ENCODE data around the gene ALDH16A1. TPM values are rescaled to one million over a fixed set of nuclear protein-coding genes. Genes with fewer than 3 reads are reported as not detected.
A peak's percentile ranks its signal among the peaks of the same experiment; 100 is the strongest.

ALDH16A1 gene
- total RNA-seq, 1 donor from 2014 or later = 61.4 TPM

DNA sequence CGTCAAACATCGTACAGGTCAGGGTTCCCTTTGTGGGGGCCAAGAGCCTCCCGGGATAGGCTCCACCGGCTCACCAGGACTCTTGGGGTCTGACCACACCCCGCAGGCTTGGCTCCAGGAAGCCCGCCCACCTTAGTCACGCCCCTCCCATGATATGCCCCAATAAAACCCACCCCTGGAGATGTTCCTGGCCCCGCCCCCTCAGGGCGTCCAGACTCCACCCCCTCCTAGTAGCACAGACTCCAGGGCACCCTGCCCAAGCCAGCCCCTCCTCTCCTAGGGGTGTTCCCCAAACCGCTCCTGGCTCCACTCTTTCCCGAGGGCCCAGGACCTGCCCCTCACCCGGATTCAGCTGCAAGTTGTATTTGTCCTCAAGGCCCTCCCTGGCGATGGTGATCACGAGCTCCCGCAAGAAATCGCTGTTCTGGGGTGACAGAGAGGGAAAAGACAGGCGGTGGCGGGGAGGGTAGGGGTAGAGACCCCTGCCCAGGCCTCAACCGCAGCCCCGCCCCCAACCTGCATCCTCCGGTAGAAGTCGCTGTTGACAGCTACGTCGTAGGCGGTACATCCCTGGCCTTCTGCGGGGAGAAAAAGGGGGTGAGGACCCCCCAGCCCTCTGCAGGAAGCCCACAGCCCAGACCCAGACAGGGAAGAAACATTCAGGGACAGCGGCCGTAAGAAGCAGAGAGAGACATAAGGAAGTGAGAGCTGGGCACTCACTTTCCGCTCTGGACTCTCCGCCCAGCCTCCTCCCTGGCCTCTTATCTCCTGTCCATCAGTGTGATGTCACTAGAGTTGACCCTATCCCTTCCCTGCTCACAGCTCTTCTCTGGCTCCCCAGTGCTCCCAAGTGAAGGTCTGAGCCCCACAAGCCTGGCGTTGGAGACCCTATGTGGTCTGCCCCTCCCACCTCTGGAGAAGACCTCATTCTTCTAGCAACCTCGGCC is 5.3 kb upstream of the ALDH16A1 start:
- H3K27me3 Mint-ChIP-seq = no peaks in the 10 kb centered on the region
- peaks cover 52% of the 10 kb centered on the region for H3K36me3 Mint-ChIP-seq (ENCODE audit: low read depth)
- TF ChIP-seq, protein P1, sequence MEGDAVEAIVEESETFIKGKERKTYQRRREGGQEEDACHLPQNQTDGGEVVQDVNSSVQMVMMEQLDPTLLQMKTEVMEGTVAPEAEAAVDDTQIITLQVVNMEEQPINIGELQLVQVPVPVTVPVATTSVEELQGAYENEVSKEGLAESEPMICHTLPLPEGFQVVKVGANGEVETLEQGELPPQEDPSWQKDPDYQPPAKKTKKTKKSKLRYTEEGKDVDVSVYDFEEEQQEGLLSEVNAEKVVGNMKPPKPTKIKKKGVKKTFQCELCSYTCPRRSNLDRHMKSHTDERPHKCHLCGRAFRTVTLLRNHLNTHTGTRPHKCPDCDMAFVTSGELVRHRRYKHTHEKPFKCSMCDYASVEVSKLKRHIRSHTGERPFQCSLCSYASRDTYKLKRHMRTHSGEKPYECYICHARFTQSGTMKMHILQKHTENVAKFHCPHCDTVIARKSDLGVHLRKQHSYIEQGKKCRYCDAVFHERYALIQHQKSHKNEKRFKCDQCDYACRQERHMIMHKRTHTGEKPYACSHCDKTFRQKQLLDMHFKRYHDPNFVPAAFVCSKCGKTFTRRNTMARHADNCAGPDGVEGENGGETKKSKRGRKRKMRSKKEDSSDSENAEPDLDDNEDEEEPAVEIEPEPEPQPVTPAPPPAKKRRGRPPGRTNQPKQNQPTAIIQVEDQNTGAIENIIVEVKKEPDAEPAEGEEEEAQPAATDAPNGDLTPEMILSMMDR (IDR thresholded peaks at IDR 0.05) = no peak
- CTCF ChIA-PET = interaction anchor here (0.6 to 1.3 kb wide), 2 partner anchors 25 to 56 kb away, joined by 3 to 4 read pairs; no protein-coding TSS in a partner anchor
- POLR2A ChIA-PET = interaction anchor here (0.9 to 10.9 kb wide), 4 partner anchors 21 to 184 kb away, joined by 3 to 193 read pairs (median 4); partner anchors contain the start of genes FLT3LG and RPS11
- no peak for DNase-seq
- intact Hi-C loops (cut with micrococcal nuclease) = no loop called here
- peak overlapping the region; percentile 35 for H3K27ac Mint-ChIP-seq
- H3K4me1 Mint-ChIP-seq = peaks cover 49% of the 10 kb centered on the region
- H3K4me3 Mint-ChIP-seq = no peak overlapping the region
- no peaks in the 10 kb centered on the region for H3K9me3 Mint-ChIP-seq
- no peak for ATAC-seq (ENCODE audit: low read depth)

DNA sequence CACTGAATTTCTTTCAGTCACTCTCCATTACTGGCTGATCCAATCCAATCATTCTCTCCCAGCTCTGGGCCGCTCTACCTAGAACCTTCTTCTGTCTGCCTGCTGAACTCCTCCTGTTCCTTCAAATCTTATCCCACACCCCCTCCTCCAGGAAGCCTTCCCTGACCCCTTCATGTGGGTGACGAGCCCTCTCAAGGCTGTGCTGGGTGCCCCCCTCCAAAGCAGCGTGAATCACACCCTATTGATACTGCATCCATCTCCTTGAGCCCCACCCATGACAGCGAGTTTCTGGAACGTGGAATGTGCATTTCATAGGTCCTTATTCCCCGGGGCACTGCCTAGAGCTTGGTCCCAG is 4.6 kb upstream of the ALDH16A1 start:
- CTCF ChIA-PET = interaction anchor here (0.6 to 1.3 kb wide), 2 partner anchors 24 to 57 kb away, joined by 3 to 4 read pairs; no protein-coding TSS in a partner anchor
- intact Hi-C loops (cut with micrococcal nuclease) = no loop called here
- H3K27ac Mint-ChIP-seq = peak overlapping the region; percentile 35

DNA sequence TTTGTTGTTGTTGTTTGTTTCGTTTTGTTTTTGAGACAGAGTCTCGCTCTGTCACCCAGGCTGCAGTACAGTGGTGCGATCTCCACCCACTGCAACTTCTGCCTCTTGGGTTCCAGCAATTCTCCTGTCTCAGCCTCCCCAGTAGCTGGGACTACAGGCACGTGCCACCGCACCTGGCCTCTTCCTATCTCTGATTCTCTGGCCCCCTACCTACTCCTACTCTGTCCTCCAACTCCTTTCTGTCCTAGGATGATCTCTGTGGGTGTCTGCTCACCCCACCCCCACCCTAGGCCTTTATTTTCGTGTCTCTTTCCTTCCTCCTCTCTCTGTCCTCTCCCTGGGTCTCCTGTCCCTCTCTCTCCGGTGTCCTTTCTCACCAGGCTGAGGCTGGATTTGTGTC is 2.6 kb upstream of the ALDH16A1 start:
- intact Hi-C loops (cut with micrococcal nuclease) = loop anchor here (5.0 to 10.0 kb wide), 6 partner anchors 118 to 877 kb away; partner anchors contain the start of genes AKT1S1, KCNC3, LHB and PPP1R15A
- Mint-ChIP-seq H3K27me3 (no peaks in the 10 kb centered on the region), H3K9me3 (no peaks in the 10 kb centered on the region), H3K4me3 (peak overlapping the region; percentile 97), H3K36me3 (ENCODE audit: low read depth) (peaks cover 63% of the 10 kb centered on the region), H3K4me1 (peaks cover 55% of the 10 kb centered on the region), H3K27ac (peak overlapping the region; percentile 30)
- no peak for ATAC-seq (ENCODE audit: low read depth)
- POLR2A ChIA-PET = interaction anchor here (0.7 to 10.9 kb wide), 4 partner anchors 18 to 934 kb away, joined by 6 to 193 read pairs (median 23); partner anchors contain the start of genes FLT3LG and POLD1
- CTCF ChIA-PET = interaction anchor here (2.7 kb wide), 1 partner anchor 20 kb away, joined by 14 read pairs; no protein-coding TSS in a partner anchor
- TF ChIP-seq, protein P1 (IDR thresholded peaks at IDR 0.05) = no peak
- DNase-seq = no peak

More for the DNA sequence above, 4.6 kb upstream of the ALDH16A1 start:
- ATAC-seq (ENCODE audit: low read depth) (no peak), DNase-seq (no peak)
- TF ChIP-seq, protein P1 (IDR thresholded peaks at IDR 0.05) = no peak
- POLR2A ChIA-PET = interaction anchor here (1.4 to 10.9 kb wide), 3 partner anchors 20 to 57 kb away, joined by 3 to 193 read pairs (median 5); partner anchors contain the start of genes FLT3LG and RPS11
- no peak overlapping the region for H3K4me3 Mint-ChIP-seq
- H3K9me3 Mint-ChIP-seq = no peaks in the 10 kb centered on the region
- H3K36me3 Mint-ChIP-seq (ENCODE audit: low read depth) = peaks cover 56% of the 10 kb centered on the region
- no peaks in the 10 kb centered on the region for H3K27me3 Mint-ChIP-seq
- peaks cover 51% of the 10 kb centered on the region for H3K4me1 Mint-ChIP-seq

DNA sequence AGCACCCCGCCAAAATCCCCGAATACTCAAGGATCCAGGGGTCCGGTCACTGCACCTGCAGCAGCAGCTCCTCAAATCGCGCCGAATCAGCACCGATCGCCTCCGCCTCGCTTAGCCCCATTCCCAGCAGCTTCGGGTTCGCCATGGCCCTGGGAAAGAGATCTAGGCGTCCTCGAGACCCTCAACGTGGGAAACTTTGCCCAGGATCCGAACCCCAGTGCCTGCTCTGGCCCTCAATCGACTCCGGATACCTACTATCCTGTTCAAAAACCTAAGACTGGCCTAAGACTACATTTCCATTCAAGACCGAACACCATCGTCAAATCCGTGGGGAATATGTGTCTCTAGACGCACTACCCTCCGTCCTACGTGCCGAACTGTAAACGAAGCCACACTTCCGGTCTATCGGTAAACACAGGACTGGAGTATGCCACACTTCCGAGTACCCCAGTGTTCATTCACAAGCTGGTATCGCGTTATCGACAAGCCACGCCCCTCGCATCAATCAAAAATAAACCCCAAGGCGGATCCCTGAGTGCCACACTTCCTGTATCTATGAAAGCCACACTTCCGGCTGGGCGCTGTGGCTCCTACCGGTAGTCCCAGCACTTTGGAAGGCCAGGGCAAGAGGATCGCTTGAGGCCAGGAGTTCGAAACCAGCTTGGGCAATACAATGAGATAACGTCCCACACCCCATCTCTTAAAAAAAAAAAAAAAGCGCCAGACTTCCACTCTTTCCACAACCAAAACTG is 1.4 kb upstream of the ALDH16A1 start, which contains the start of gene PIH1D1:
PIH1D1 (minus strand) TSS at position 385 of the 752 bp plus-strand sequence; CDS start at position 145, 240 bp downstream.
- intact Hi-C loops (cut with micrococcal nuclease) = loop anchor here (1.0 to 10.0 kb wide), 10 partner anchors 8 to 876 kb away; partner anchors contain the start of genes AKT1S1, C19orf73, GYS1 and KCNC3
- peak; percentile 79 for DNase-seq
- H3K36me3 Mint-ChIP-seq (ENCODE audit: low read depth) = peaks cover 66% of the 10 kb centered on the region
- ChIA-PET POLR2A (interaction anchor here (0.5 to 10.9 kb wide), 31 partner anchors 7 to 1285 kb away, joined by 3 to 193 read pairs (median 4); partner anchors contain the start of genes CD37, FLT3LG, NOSIP and PRR12), CTCF (interaction anchor here (0.8 to 2.7 kb wide), 4 partner anchors 8 to 226 kb away, joined by 3 to 14 read pairs (median 4); no protein-coding TSS in a partner anchor)
- H3K27me3 Mint-ChIP-seq = no peaks in the 10 kb centered on the region
- ATAC-seq (ENCODE audit: low read depth) = peak; percentile 60
- peak within 1 kb of the TSS; percentile 100 for H3K27ac Mint-ChIP-seq
- H3K9me3 Mint-ChIP-seq = no peaks in the 10 kb centered on the region
- TF ChIP-seq, protein P1 (IDR thresholded peaks at IDR 0.05) = no peak
- H3K4me3 Mint-ChIP-seq = peak within 1 kb of the TSS; percentile 99
- peaks cover 55% of the 10 kb centered on the region for H3K4me1 Mint-ChIP-seq
